NCI-H146 treated with DMSO at 0.1 percent for 48 hours (cell line): Measurements from ENCODE around the gene NPTXR.
"Not testable (repeated sequence)": the region's sequence is repeated elsewhere in the genome, so short reads cannot be mapped to it uniquely, and the experiment has no call there.

Source experiments
- DNase-seq: peaks from one replicate; lab custom pipeline; 2025; ENCODE audit not compliant: unreplicated experiment; lab: John Stamatoyannopoulos, UW

Gene NPTXR

GRCh38 chr22:38832005-38832978 lies 11.5 kb downstream of the NPTXR start:
- DNase-seq = no peak

- DNase-seq = no peak
Observed at GRCh38 chr22:38831166-38831945, 12.5 kb downstream of the NPTXR start.

GRCh38 chr22:38830845-38831108 lies 13.1 kb downstream of the NPTXR start:
- DNase-seq = no peak

GRCh38 chr22:38830026-38830844 lies 13.6 kb downstream of the NPTXR start:
- no peak for DNase-seq

GRCh38 chr22:38829485-38829884 lies 14.3 kb downstream of the NPTXR start:
- no peak for DNase-seq

GRCh38 chr22:38828616-38829205 lies 15.1 kb downstream of the NPTXR start:
- no peak for DNase-seq

- no peak for DNase-seq
Observed at GRCh38 chr22:38828191-38828590, 15.6 kb downstream of the NPTXR start.

- no peak for DNase-seq
Observed at GRCh38 chr22:38827510-38827909, 16.3 kb downstream of the NPTXR start.

- no peak for DNase-seq
Observed at GRCh38 chr22:38826801-38827200, 17.0 kb downstream of the NPTXR start.

GRCh38 chr22:38826386-38826785 lies 17.4 kb downstream of the NPTXR start:
- DNase-seq = no peak

GRCh38 chr22:38824585-38824984 lies 19.2 kb downstream of the NPTXR start:
- no peak for DNase-seq

GRCh38 chr22:38823637-38824036 lies 20.2 kb downstream of the NPTXR start:
- no peak for DNase-seq

GRCh38 chr22:38823076-38823475 lies 20.8 kb downstream of the NPTXR start:
- DNase-seq = no peak

GRCh38 chr22:38820020-38820419 lies 23.8 kb downstream of the NPTXR start:
- DNase-seq = no peak

- DNase-seq = no peak
Observed at GRCh38 chr22:38819387-38819940, 24.4 kb downstream of the NPTXR start.

- no peak for DNase-seq
Observed at GRCh38 chr22:38817196-38817595, 26.6 kb downstream of the NPTXR start.

GRCh38 chr22:38815842-38816241 lies 28.0 kb downstream of the NPTXR start:
- DNase-seq = no peak

GRCh38 chr22:38811241-38811640 lies 32.6 kb downstream of the NPTXR start:
- no peak for DNase-seq

- DNase-seq = not testable (repeated sequence)
Observed at GRCh38 chr22:38805041-38805593, 38.7 kb downstream of the NPTXR start.

- DNase-seq = no peak
Observed at GRCh38 chr22:38802671-38803121, 41.1 kb downstream of the NPTXR start.
